WTC11 (cell line): Measurements from ENCODE around the gene ARL4D. TPM values are rescaled to one million over a fixed set of nuclear protein-coding genes. Genes with fewer than 3 reads are reported as not detected.

Source experiments
- ATAC-seq: fragments of 200-7000 bp; cut with Tn5 transposase; 2 replicates; pipeline ENCODE4 v1.10.0; 2021; ENCODE audit warnings: mild to moderate bottlenecking, moderate library complexity
- CTCF ChIA-PET: fragments of 300-600 bp; sonication (Branson Sonifier 250); formaldehyde crosslinking; loops from one replicate; lab custom pipeline; 2021; ENCODE audit warnings: antibody characterized with exemption; lab: Charles Lee
- POLR2A ChIA-PET: fragments of 350-600 bp; sonication (Branson Sonifier 250); formaldehyde crosslinking; loops from one replicate; lab custom pipeline; 2021; ENCODE audit warnings: antibody characterized with exemption; lab: Charles Lee
- DNase-seq: peaks from one replicate; pipeline ENCODE4 v3.0.0; 2021; ENCODE audit warnings: low spot score
- H3K27ac Mint-ChIP-seq: 2 replicates; pipeline ENCODE4 v1.8.0; 2021; ENCODE audit warnings: mixed read lengths
- H3K27me3 Mint-ChIP-seq: 2 replicates; pipeline ENCODE4 v1.8.0; 2021; ENCODE audit warnings: low read depth, mild to moderate bottlenecking, moderate library complexity, mixed read lengths
- H3K36me3 Mint-ChIP-seq: 2 replicates; pipeline ENCODE4 v1.8.0; 2021; ENCODE audit warnings: mixed read lengths
- H3K4me1 Mint-ChIP-seq: 2 replicates; pipeline ENCODE4 v1.8.0; 2022; ENCODE audit warnings: mixed read lengths
- H3K4me3 Mint-ChIP-seq: 2 replicates; pipeline ENCODE4 v1.8.0; 2021; ENCODE audit warnings: mild to moderate bottlenecking, moderate library complexity, mixed read lengths
- H3K9me3 Mint-ChIP-seq: 2 replicates; pipeline ENCODE4 v1.8.0; 2021; ENCODE audit warnings: mixed read lengths
- AR ChIP-seq: fragments of 250-450 bp; sonication (Bioruptor Pico); IDR thresholded peaks from 2 replicates; pipeline ENCODE4 v1.9.0; 2021; ENCODE audit warnings: mild to moderate bottlenecking
- E2F5 ChIP-seq: sonication (generic); formaldehyde crosslinking; IDR thresholded peaks from 2 replicates; pipeline ENCODE4 v1.8.1; 2022; ENCODE audit warnings: mild to moderate bottlenecking, moderate library complexity, missing genetic modification reagents
- ELF4 ChIP-seq: sonication (generic); formaldehyde crosslinking; IDR thresholded peaks from 2 replicates; pipeline ENCODE4 v1.8.1; 2022; ENCODE audit warnings: low read depth, mild to moderate bottlenecking, moderate library complexity, missing genetic modification reagents
- ERG ChIP-seq: fragments of 250-450 bp; sonication (Bioruptor Pico); IDR thresholded peaks from 2 replicates; pipeline ENCODE4 v1.8.0; 2021; ENCODE audit warnings: mild to moderate bottlenecking
- FOXP1 ChIP-seq: sonication (generic); formaldehyde crosslinking; IDR thresholded peaks from 2 replicates; pipeline ENCODE4 v1.8.0; 2022; ENCODE audit warnings: missing genetic modification reagents, mild to moderate bottlenecking, moderate library complexity, borderline replicate concordance
- GTF2I ChIP-seq: fragments of 250-450 bp; sonication (Bioruptor Pico); conservative IDR thresholded peaks from 2 replicates; pipeline ENCODE4 v1.4.0; 2021; ENCODE audit warnings: mild to moderate bottlenecking
- HMGA2 ChIP-seq: fragments of 250-450 bp; sonication (Bioruptor Pico); IDR thresholded peaks from 2 replicates; pipeline ENCODE4 v1.4.0; 2021; ENCODE audit warnings: mild to moderate bottlenecking, moderate library complexity
- IRF1 ChIP-seq: sonication (generic); formaldehyde crosslinking; IDR thresholded peaks from 2 replicates; pipeline ENCODE4 v1.8.0; 2023; ENCODE audit warnings: missing genetic modification reagents
- JAZF1 ChIP-seq: fragments of 250-450 bp; sonication (Bioruptor Pico); IDR thresholded peaks from 2 replicates; pipeline ENCODE4 v1.9.0; 2021; ENCODE audit warnings: moderate library complexity, mild to moderate bottlenecking, inconsistent platforms
- NFATC4 ChIP-seq: fragments of 250-450 bp; sonication (Bioruptor Pico); IDR thresholded peaks from 2 replicates; pipeline ENCODE4 v1.9.0; 2021; ENCODE audit warnings: mild to moderate bottlenecking
- NR1H2 ChIP-seq: sonication (generic); formaldehyde crosslinking; IDR thresholded peaks from 2 replicates; pipeline ENCODE4 v1.9.0; 2021; ENCODE audit warnings: mild to moderate bottlenecking, moderate library complexity, missing genetic modification reagents
- OVOL2 ChIP-seq: fragments of 250-450 bp; sonication (Bioruptor Pico); IDR thresholded peaks from 2 replicates; pipeline ENCODE4 v1.9.0; 2021; ENCODE audit warnings: mild to moderate bottlenecking, borderline replicate concordance
- SMAD3 ChIP-seq: sonication (generic); formaldehyde crosslinking; IDR thresholded peaks from 2 replicates; pipeline ENCODE4 v1.8.0; 2022; ENCODE audit warnings: missing genetic modification reagents, mild to moderate bottlenecking, borderline replicate concordance
- TCF7 ChIP-seq: sonication (generic); formaldehyde crosslinking; IDR thresholded peaks from 2 replicates; pipeline ENCODE4 v1.8.0; 2022; ENCODE audit warnings: mild to moderate bottlenecking, low read depth, missing genetic modification reagents, moderate library complexity
- USF2 ChIP-seq: sonication (generic); formaldehyde crosslinking; IDR thresholded peaks from 2 replicates; pipeline ENCODE4 v1.8.1; 2023; ENCODE audit warnings: mild to moderate bottlenecking, missing genetic modification reagents, moderate library complexity
- ZBTB43 ChIP-seq: sonication (generic); formaldehyde crosslinking; IDR thresholded peaks from 2 replicates; pipeline ENCODE4 v1.8.1; 2023; ENCODE audit warnings: mild to moderate bottlenecking, missing genetic modification reagents
- ZNF263 ChIP-seq: sonication (generic); formaldehyde crosslinking; IDR thresholded peaks from 2 replicates; pipeline ENCODE4 v1.8.1; 2022; ENCODE audit warnings: low read depth, mild to moderate bottlenecking, moderate library complexity, missing genetic modification reagents
- ZNF423 ChIP-seq: fragments of 250-450 bp; sonication (Bioruptor Pico); IDR thresholded peaks from 2 replicates; pipeline ENCODE4 v2.1.2; 2022; ENCODE audit warnings: mild to moderate bottlenecking, moderate library complexity
- ZNF425 ChIP-seq: fragments of 250-450 bp; sonication (Bioruptor Pico); conservative IDR thresholded peaks from 2 replicates; pipeline ENCODE4 v1.9.0; 2021; ENCODE audit warnings: mild to moderate bottlenecking
- total RNA-seq: library from RNA; stranded (reverse); gene quantifications from 3 replicates; pipeline ENCODE4 v1.2.3, GENCODE V29; 2021

ARL4D gene
- total RNA-seq, 1 experiment from 2014 or later = 11.9 TPM

GRCh38 chr17:43369986-43370385 is 28.8 kb upstream of the ARL4D start (continued):
- TF ChIP-seq AR (CRISPR knock-in tag) = no peak
- TF ChIP-seq JAZF1 = no peak
- no peak for TF ChIP-seq IRF1 (CRISPR knock-in tag)

GRCh38 chr17:43371227-43371821 is 27.5 kb upstream of the ARL4D start:
- H3K27ac Mint-ChIP-seq = peak overlapping the region; percentile 43; the same call in 1 of the 2 replicates
- ATAC-seq (no peak), DNase-seq (no peak)
- peaks cover 29% of the 10 kb centered on the region for H3K4me1 Mint-ChIP-seq
- ChIA-PET POLR2A (no interaction called here), CTCF (interaction anchor here (1.2 kb wide), 1 partner anchor 22 kb away, joined by 3 read pairs; no protein-coding TSS in a partner anchor)
- H3K36me3 Mint-ChIP-seq = no peaks in the 10 kb centered on the region
- H3K9me3 Mint-ChIP-seq = peaks cover 5% of the 10 kb centered on the region; the same call in 1 of the 2 replicates
- TF ChIP-seq ELF4 (CRISPR knock-in tag) (no peak), ZNF425 (no peak), NFATC4 (CRISPR knock-in tag) (no peak), HMGA2 (CRISPR knock-in tag) (no peak)
- H3K4me3 Mint-ChIP-seq = no peak overlapping the region
- H3K27me3 Mint-ChIP-seq = no peaks in the 10 kb centered on the region

- DNase-seq (no peak), ATAC-seq (no peak)
- H3K4me3 Mint-ChIP-seq = no peak overlapping the region
- peaks cover 5% of the 10 kb centered on the region; the same call in 1 of the 2 replicates for H3K9me3 Mint-ChIP-seq
- H3K27me3 Mint-ChIP-seq = no peaks in the 10 kb centered on the region
- no peaks in the 10 kb centered on the region for H3K36me3 Mint-ChIP-seq
- no peak overlapping the region; the same call in 1 of the 2 replicates for H3K27ac Mint-ChIP-seq
- ChIA-PET POLR2A (no interaction called here), CTCF (interaction anchor here (1.2 to 1.4 kb wide), 2 partner anchors 16 to 111 kb away, joined by 5 read pairs; partner anchors contain the start of gene DHX8)
- TF ChIP-seq ERG (CRISPR knock-in tag) (no peak), ZBTB43 (CRISPR knock-in tag) (no peak), TCF7 (CRISPR knock-in tag) (no peak), ZNF423 (CRISPR knock-in tag) (no peak), USF2 (CRISPR knock-in tag) (no peak), GTF2I (no peak), OVOL2 (CRISPR knock-in tag) (no peak), SMAD3 (CRISPR knock-in tag) (no peak), ZNF263 (CRISPR knock-in tag) (no peak), E2F5 (CRISPR knock-in tag) (no peak), FOXP1 (no peak), NR1H2 (CRISPR knock-in tag) (no peak)
- H3K4me1 Mint-ChIP-seq = peaks cover 22% of the 10 kb centered on the region
Measured at GRCh38 chr17:43372273-43372911, 26.4 kb upstream of the ARL4D start.
